Ovary (tissue), 3 donors: ENCODE measurements around the gene NDST1.

Experiments
- CTCF ChIP-seq, 3 donors: fragments of 450-650 bp in 2 of 3; fragments of 200-600 bp in 1 of 3; IDR thresholded peaks; one replicate each; pipeline versions ENCODE4 v1.5.1 to v1.8.0; 2016 to 2022; ENCODE audit warnings: antibody characterized with exemption in 3 of 3, mild to moderate bottlenecking in 1 of 3
- EP300 ChIP-seq: sonication (generic); formaldehyde crosslinking; IDR thresholded peaks from one replicate; pipeline ENCODE4 v1.6.1; 2017; ENCODE audit warnings: antibody characterized with exemption
- POLR2A ChIP-seq: fragments of 450-650 bp; IDR thresholded peaks from one replicate; pipeline ENCODE4 v1.6.1; 2017; ENCODE audit warnings: antibody characterized with exemption, mild to moderate bottlenecking, moderate library complexity
- donor health status: DM: no; HTN: no; CAD: no.

DNA sequence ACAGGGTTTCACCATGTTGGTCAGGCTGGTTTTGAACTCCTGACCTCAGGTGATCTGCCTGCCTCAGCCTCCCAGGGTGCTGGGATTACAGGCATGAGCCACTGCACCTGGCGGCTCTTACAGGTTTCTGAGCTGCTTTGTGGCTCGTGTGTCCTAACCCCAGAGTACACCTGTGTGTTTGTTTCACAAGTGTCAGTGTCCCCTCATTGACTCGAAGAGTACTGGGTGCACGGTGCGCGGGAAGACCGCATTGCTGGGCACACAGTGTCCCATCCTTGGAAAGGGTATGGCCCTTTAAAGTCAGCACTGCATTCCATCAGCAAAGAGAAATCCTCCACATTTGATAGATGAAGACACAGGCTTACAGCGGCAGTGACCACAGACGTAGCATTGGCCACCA lies 23.8 kb downstream of the NDST1 start:
- TF ChIP-seq EP300 (no peak), CTCF (IDR thresholded peaks at IDR 0.05) (no peak), POLR2A (no peak)
